ENCODE results near the gene GPRC5B.

DNA sequence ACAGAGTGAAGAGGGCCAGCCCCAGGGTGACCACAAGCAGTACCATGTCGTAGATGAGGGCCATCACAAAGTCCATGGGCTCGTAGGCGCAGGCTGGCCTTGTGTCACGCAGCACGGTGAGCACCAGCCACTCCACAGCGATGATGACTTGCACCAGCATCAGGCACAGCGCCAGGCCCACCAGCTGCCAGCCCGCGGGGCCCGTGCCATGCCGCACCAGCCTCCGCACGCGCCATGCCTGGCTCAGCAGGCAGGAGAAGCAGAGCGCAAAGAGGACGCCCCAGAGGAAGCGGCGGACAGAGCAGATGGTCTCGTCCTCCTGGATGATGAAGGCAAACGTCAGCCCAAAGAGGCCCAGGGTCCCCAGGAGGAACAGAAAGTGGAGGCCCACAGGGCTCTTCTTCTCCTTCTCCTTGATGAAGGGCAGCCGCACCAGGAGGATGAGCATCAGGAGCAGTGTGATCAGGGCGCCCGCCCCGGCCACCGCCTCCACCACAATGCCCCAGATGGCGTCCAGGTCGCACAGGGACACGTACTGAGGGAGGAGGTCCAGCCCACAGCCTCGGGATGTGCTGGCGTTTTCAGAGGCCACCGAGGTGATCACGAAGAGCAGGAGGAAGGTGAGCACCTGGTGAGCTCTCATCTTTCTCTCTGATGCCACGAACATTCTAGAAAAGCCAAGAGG lies 12.3 kb downstream of the GPRC5B start:
- TF ChIP-seq KDM1A (IDR thresholded peaks at IDR 0.05; ENCODE audit: borderline replicate concordance, low read length), result no peak
- TF ChIP-seq, protein P1, sequence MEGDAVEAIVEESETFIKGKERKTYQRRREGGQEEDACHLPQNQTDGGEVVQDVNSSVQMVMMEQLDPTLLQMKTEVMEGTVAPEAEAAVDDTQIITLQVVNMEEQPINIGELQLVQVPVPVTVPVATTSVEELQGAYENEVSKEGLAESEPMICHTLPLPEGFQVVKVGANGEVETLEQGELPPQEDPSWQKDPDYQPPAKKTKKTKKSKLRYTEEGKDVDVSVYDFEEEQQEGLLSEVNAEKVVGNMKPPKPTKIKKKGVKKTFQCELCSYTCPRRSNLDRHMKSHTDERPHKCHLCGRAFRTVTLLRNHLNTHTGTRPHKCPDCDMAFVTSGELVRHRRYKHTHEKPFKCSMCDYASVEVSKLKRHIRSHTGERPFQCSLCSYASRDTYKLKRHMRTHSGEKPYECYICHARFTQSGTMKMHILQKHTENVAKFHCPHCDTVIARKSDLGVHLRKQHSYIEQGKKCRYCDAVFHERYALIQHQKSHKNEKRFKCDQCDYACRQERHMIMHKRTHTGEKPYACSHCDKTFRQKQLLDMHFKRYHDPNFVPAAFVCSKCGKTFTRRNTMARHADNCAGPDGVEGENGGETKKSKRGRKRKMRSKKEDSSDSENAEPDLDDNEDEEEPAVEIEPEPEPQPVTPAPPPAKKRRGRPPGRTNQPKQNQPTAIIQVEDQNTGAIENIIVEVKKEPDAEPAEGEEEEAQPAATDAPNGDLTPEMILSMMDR (IDR thresholded peaks at IDR 0.05; ENCODE audit: control extremely low read depth in 1 of 3, insufficient read depth in 1 of 3, low read depth in 1 of 3, low read length in 3 of 3), result no peak
- no peak for TF ChIP-seq YY1 (IDR thresholded peaks at IDR 0.05; ENCODE audit: low read depth, low read length)
